Central memory CD8-positive, alpha-beta T cell (primary cell): ENCODE data around the gene LPP.

ENCODE experiments used
- ATAC-seq: fragments of 150-1000 bp; cut with Tn5 transposase; replicated peaks from 2 replicates; pipeline ENCODE4 v1.10.0; 2022; ENCODE audit warnings: mild to moderate bottlenecking, moderate FRiP score, moderate number of reproducible peaks; ENCODE audit not compliant: poor library complexity, severe bottlenecking; ENCODE audit errors: extremely low read depth
- DNase-seq, 2 donors: peaks; one replicate each; pipeline ENCODE4 v3.0.0; 2021; ENCODE audit warnings: low spot score in 2 of 2
- H3K27ac Mint-ChIP-seq: one replicate; pipeline ENCODE4 v1.8.0; 2022; ENCODE audit warnings: low read depth, mild to moderate bottlenecking, moderate library complexity, mixed read lengths
- H3K27me3 Mint-ChIP-seq: one replicate; pipeline ENCODE4 v1.8.0; 2022; ENCODE audit warnings: mixed read lengths
- H3K36me3 Mint-ChIP-seq: one replicate; pipeline ENCODE4 v1.8.0; 2022; ENCODE audit warnings: mild to moderate bottlenecking, moderate library complexity, mixed read lengths; ENCODE audit not compliant: insufficient read depth
- H3K4me1 Mint-ChIP-seq: one replicate; pipeline ENCODE4 v1.8.0; 2022; ENCODE audit warnings: mixed read lengths
- H3K4me3 Mint-ChIP-seq: one replicate; pipeline ENCODE4 v1.8.0; 2022; ENCODE audit warnings: mild to moderate bottlenecking, moderate library complexity, mixed read lengths
- H3K9me3 Mint-ChIP-seq: one replicate; pipeline ENCODE4 v1.8.0; 2022; ENCODE audit warnings: mixed read lengths

The LPP gene

DNA sequence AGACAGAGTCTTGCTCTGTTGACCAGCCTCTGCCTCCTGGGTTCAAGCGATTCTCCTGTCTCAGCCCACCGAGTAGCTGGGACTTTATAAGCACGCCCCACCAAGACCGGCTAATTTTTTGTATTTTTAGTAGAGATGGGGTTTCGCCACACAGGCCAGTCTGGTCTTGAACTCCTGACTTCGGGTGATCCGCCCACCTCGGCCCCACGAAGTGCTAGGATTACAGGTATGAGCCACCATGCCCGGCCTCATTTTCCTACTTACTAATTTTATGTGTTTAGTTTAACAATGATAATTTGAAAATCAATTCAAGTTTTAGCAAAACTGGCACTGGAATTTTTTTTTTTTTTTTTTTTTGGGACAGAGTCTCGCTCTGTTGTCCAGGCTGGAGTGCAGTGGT lies 336.5 kb downstream of the LPP start:
- ATAC-seq = no peak
- Mint-ChIP-seq H3K27ac (no peak overlapping the region), H3K27me3 (no peaks in the 10 kb centered on the region), H3K4me1 (peaks cover 6% of the 10 kb centered on the region), H3K36me3 (peaks cover 7% of the 10 kb centered on the region), H3K9me3 (no peaks in the 10 kb centered on the region), H3K4me3 (no peak overlapping the region)
- no peak for DNase-seq

DNA sequence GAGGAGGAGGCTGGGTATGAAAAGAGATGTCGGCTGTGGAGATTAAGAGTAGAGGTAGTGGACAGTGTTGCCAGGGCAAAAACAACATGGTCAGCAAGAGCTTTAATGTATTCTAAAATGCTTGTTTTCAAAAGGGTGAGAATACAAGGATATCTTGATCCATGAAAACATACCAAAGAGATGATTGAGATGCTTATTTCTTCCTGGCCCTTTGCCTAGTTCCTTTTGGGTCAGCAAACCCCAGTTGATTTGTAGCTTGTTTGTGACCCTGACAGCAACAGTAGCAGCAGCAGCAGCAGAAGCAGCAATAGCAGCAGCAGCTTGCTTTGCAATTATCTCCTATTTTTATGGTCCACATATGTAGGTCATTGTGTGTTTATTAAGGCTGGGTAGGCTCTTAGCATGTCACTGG lies 337.3 kb downstream of the LPP start:
- H3K27me3 Mint-ChIP-seq = no peaks in the 10 kb centered on the region
- H3K27ac Mint-ChIP-seq = no peak overlapping the region
- H3K9me3 Mint-ChIP-seq = no peaks in the 10 kb centered on the region
- no peak overlapping the region for H3K4me3 Mint-ChIP-seq
- peaks cover 6% of the 10 kb centered on the region for H3K4me1 Mint-ChIP-seq
- DNase-seq = no peak
- ATAC-seq = no peak
- peaks cover 5% of the 10 kb centered on the region for H3K36me3 Mint-ChIP-seq

DNA sequence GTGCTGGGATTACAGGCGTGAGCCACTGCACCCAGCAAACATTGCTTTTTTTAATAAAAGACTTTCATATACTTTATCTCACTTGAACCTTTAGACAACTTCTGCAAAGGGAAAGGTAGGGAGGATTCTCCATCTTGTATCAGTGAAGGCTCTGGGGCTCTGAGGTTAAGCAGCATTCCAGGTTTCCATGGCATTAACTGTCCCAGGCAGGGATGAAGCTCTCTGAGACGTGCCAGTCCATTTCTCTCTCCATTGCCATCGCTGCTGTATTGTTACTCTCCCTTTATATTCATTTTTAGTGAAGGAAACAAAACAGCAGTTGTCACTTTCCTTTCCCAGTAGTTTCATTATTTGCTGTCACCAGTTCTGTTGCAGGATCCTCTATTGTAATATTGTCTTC lies 342.4 kb downstream of the LPP start:
- Mint-ChIP-seq H3K27me3 (no peaks in the 10 kb centered on the region), H3K36me3 (peaks cover 5% of the 10 kb centered on the region), H3K4me1 (peaks cover 6% of the 10 kb centered on the region), H3K9me3 (no peaks in the 10 kb centered on the region), H3K27ac (no peak overlapping the region), H3K4me3 (no peak overlapping the region)
- ATAC-seq (no peak), DNase-seq (no peak)

DNA sequence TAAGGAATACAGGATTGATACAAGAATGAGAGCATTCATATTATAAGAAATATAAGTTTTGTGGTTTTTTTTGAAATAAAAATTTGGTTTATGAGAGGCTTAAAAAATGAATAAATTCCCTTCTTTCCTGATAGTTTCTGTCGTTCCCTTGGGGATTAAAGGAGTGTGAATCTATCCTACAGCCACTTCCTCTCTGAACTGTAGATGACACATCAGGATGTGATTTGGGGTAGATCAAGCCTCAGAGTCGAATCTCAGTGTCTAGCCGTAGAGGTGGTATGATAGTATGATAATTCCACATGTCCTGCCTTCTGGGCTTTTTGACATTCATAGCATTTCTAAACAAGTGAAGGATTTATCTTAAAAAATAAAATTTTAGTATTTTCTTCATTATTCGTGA lies 343.1 kb downstream of the LPP start:
- H3K4me3 Mint-ChIP-seq = no peak overlapping the region

DNA sequence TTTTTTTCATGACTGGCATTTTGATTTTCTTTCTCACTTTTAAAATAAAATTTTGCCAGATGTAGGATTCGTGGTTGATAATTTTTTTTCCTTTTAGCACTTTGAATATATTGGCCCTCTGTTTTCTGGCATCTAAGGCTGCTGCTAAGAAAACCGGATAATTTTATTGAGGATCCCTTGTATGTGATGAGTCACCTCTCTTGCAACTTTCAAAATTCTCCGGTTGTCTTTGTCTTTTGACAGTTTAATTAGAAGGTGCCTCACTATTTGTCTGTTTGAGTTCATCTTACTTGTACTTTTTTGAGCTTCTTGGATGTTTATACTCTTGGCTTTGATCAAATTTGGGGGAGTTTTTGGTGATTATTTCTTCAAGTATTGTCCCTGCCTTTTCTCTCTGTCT lies 349.7 kb downstream of the LPP start:
- H3K4me1 Mint-ChIP-seq = peaks cover 12% of the 10 kb centered on the region
- H3K36me3 Mint-ChIP-seq = peaks cover 2% of the 10 kb centered on the region
- H3K27me3 Mint-ChIP-seq = no peaks in the 10 kb centered on the region
- ATAC-seq (no peak), DNase-seq (no peak)
- no peak overlapping the region for H3K27ac Mint-ChIP-seq
- H3K4me3 Mint-ChIP-seq = no peak overlapping the region
- peaks cover 11% of the 10 kb centered on the region for H3K9me3 Mint-ChIP-seq

More for the DNA sequence above, 343.1 kb downstream of the LPP start:
- H3K27ac Mint-ChIP-seq = no peak overlapping the region
- no peaks in the 10 kb centered on the region for H3K27me3 Mint-ChIP-seq
- no peaks in the 10 kb centered on the region for H3K9me3 Mint-ChIP-seq
- peaks cover 6% of the 10 kb centered on the region for H3K4me1 Mint-ChIP-seq
- DNase-seq (no peak), ATAC-seq (no peak)
- H3K36me3 Mint-ChIP-seq = peaks cover 5% of the 10 kb centered on the region

DNA sequence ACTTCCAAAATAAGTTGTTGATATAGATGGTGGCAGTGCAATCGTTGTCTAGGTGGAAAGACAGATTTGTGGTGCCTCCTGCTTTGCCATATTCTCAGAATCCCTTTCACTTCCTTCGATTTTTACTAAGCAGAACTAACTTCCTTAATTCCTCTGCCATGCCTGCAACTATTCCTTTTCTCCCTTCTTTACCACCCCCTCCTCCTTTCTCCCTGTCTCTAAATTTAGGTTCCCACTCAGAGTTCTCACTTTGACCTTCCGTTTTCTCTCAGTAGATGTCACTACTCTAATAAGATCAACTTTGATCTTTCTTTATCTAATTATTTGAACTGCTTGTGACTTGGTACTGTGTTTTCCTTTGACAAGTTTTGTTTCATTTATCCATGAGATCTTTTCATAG lies 351.2 kb downstream of the LPP start:
- Mint-ChIP-seq H3K4me1 (peaks cover 12% of the 10 kb centered on the region), H3K4me3 (no peak overlapping the region), H3K27me3 (no peaks in the 10 kb centered on the region), H3K27ac (no peak overlapping the region), H3K36me3 (peaks cover 2% of the 10 kb centered on the region), H3K9me3 (peaks cover 11% of the 10 kb centered on the region)
- no peak for DNase-seq
- no peak for ATAC-seq

DNA sequence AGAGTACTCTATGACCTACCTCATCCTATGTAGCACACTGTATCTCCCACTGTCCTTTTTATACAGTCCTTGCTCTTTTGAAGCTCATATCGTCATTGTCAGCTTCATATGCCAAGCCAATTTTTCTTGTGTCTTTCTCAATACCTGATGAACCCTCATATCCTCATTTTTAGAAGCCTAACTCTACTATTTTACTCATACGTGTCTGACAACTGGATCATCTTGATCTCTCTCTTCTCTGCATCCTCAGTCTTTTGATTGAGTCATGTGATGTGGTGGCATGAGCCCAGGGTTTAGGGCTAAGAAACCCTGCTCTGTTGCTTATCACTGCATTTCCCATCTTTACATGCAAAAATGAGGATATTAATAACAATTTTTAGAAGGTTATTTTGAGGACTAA lies 352.0 kb downstream of the LPP start:
- no peak overlapping the region for H3K27ac Mint-ChIP-seq
- no peaks in the 10 kb centered on the region for H3K27me3 Mint-ChIP-seq
- H3K36me3 Mint-ChIP-seq = peaks cover 1% of the 10 kb centered on the region
- ATAC-seq (no peak), DNase-seq (no peak)
- no peak overlapping the region for H3K4me3 Mint-ChIP-seq
- H3K4me1 Mint-ChIP-seq = peaks cover 12% of the 10 kb centered on the region
- H3K9me3 Mint-ChIP-seq = peaks cover 11% of the 10 kb centered on the region

DNA sequence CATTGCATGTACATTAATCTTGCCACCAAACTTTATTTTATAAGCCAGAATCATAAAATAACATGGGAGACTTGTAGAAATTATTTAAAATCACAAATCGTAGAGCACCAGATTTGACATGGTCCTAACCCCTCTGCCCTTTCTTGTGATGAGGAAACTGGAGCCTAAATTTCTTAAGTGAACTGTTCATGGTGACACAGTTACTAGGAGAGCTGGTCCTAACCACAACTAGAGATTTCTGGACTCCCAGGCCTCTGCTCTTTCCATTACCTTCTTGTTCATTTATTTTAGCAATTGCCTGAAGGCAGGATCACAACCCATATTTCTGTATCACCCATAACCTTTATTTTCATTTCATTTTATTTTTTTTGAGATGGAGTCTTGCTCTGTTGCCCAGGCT lies 352.5 kb downstream of the LPP start:
- ATAC-seq (no peak), DNase-seq (no peak)
- Mint-ChIP-seq H3K27ac (no peak overlapping the region), H3K27me3 (no peaks in the 10 kb centered on the region), H3K36me3 (peaks cover 1% of the 10 kb centered on the region), H3K4me3 (no peak overlapping the region), H3K4me1 (peaks cover 13% of the 10 kb centered on the region), H3K9me3 (peaks cover 11% of the 10 kb centered on the region)

DNA sequence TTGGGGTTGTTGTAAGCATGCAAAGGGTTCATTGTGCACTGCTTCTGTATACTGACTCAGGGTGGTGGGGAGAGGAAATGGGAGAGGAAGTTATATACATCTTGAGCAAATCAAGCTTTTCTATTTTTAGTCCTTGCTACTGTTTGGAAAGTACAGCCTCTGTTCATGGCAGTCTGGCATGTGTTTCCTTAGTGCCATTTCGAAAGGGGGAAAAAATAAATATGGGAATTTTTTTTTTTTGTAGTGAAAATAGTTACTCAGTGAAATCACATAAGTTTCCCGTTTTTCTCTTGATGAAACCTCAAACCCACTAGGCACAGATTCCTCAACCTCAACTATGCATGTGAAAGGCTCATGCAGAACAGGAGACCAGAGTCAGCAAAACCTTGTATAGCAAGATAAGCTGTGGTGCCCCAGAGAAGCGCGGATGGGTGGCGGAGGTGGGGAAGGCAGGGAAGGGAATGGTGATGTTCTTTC lies 353.3 kb downstream of the LPP start:
- Mint-ChIP-seq H3K4me3 (no peak overlapping the region), H3K4me1 (peaks cover 20% of the 10 kb centered on the region), H3K9me3 (peaks cover 11% of the 10 kb centered on the region), H3K27me3 (no peaks in the 10 kb centered on the region), H3K36me3 (peaks cover 1% of the 10 kb centered on the region), H3K27ac (no peak overlapping the region)
- DNase-seq (no peak), ATAC-seq (no peak)

DNA sequence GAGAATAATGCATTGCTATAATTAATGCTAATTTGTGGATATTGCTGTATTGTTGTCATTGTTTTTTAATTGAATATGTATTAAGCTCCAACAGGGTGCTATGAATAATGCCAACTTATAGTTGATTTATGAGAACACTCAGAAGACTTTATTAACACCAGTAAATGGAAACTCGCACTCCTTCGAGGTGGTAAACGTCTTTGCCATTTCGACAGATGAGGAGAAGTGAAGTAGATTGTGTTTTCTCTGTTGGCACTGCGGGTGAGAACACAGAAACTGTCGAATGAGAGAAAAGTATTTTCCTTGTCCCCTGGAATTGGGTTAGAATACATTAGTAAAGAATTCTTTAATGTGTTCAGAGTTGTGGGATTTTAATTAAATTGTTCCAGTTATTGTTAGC lies 354.5 kb downstream of the LPP start:
- Mint-ChIP-seq H3K27me3 (no peaks in the 10 kb centered on the region), H3K27ac (no peak overlapping the region), H3K9me3 (peaks cover 10% of the 10 kb centered on the region), H3K4me1 (peaks cover 20% of the 10 kb centered on the region), H3K4me3 (no peak overlapping the region), H3K36me3 (peaks cover 1% of the 10 kb centered on the region)
- ATAC-seq = no peak
- DNase-seq = no peak

DNA sequence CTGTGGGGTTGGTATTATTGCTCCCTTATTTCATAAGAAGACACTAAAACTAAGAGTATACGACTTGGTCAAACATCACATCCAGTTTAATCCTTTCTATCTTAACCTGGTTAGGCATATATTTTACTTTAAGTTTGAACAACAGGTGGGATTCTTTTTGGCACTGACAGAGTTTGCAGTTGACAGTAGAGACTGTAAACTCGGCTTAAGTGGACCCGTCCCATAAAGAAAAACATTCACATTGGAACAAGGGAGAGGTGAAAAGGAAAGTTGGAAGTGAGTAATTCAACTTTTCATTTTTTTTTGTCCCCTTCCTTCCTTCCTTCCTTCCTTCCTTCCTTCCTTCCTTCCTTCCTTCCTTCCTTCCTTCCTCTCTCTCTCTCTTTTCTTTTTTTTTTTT lies 355.4 kb downstream of the LPP start:
- DNase-seq = no peak
- Mint-ChIP-seq H3K36me3 (peaks cover 1% of the 10 kb centered on the region), H3K9me3 (peaks cover 1% of the 10 kb centered on the region), H3K27me3 (no peaks in the 10 kb centered on the region), H3K4me3 (no peak overlapping the region), H3K4me1 (peaks cover 20% of the 10 kb centered on the region), H3K27ac (no peak overlapping the region)
- ATAC-seq = no peak

DNA sequence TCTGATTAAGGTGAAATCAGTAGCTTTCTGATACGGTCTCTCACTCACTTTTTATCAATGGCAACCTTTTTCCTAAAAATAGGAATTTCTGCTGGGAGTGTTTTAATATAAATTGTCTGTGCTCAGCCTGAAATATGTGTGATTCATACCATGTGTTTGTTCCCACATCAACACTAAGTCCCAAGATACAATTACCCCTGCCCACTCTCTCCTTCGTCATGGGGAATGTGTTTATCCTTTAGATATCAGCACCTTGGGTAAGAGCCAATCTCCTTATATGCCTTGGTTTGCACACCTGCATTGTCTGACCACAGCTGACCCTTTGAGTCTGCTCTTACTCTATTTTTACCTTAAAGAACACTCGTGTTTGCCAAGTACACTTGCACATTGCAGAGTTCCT lies 356.4 kb downstream of the LPP start:
- H3K9me3 Mint-ChIP-seq = no peaks in the 10 kb centered on the region
- no peak for DNase-seq
- peaks cover 20% of the 10 kb centered on the region for H3K4me1 Mint-ChIP-seq
- peaks cover 1% of the 10 kb centered on the region for H3K36me3 Mint-ChIP-seq
- H3K4me3 Mint-ChIP-seq = no peak overlapping the region
- no peaks in the 10 kb centered on the region for H3K27me3 Mint-ChIP-seq
- no peak for ATAC-seq
- no peak overlapping the region for H3K27ac Mint-ChIP-seq

DNA sequence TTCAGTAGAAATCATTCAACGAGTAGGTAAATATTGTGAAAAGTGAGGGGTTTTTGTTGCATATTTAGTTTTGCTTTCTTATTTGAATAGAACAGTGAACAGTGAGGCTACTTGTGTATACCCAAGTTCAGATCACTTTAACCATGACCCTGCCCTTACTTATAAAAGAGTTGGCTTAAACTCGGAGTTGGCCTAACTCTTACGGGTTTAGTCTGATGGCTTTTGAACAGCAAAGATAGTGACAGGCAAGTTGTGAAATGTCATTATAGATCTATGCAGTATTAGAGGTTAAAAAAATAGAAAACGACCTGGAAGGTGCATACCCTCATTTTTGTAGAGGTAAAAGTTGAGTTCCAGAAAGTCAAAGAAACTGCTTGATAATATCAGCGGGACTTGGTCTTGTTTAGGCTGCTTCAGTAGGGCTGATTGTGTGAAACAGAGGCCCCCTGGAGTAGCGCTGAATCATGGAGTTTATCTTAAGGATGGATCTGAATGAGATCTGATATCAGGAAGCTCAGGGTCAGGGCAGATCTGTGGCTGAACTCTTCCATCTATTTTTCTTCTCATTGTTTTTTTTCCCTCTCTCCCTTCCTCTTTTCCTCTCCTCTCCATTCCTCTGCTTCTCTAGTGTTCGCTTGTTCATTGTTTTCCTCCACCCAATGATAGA lies 359.8 kb downstream of the LPP start:
- Mint-ChIP-seq H3K4me1 (peaks cover 13% of the 10 kb centered on the region), H3K36me3 (peaks cover 1% of the 10 kb centered on the region)
- DNase-seq = no peak

More for the DNA sequence above, 359.8 kb downstream of the LPP start:
- ATAC-seq = no peak
- Mint-ChIP-seq H3K4me3 (no peak overlapping the region), H3K27ac (no peak overlapping the region), H3K9me3 (no peaks in the 10 kb centered on the region), H3K27me3 (no peaks in the 10 kb centered on the region)
